SK-N-SH (cell line): ENCODE results near the gene CDK5RAP1.

Source experiments
- EP300 ChIP-seq, 2 experiments: IDR thresholded peaks; 2 replicates each; pipeline versions ENCODE4 v1.4.0 to v1.6.1; 2012; ENCODE audit warnings: borderline replicate concordance in 1 of 2, low read depth in 1 of 2, low read length in 1 of 2
- MEF2A ChIP-seq: IDR thresholded peaks from 2 replicates; pipeline ENCODE4 v1.4.0; 2012; ENCODE audit warnings: low read depth, borderline replicate concordance
- TAF1 ChIP-seq: IDR thresholded peaks from 2 replicates; pipeline ENCODE4 v1.6.1; 2012; ENCODE audit warnings: low read depth, mild to moderate bottlenecking, low read length, moderate library complexity, borderline replicate concordance
- TF ChIP-seq, protein P1 (sequence below): IDR thresholded peaks from 2 replicates; pipeline ENCODE4 v1.4.0; 2012; ENCODE audit warnings: low read depth

DNA sequence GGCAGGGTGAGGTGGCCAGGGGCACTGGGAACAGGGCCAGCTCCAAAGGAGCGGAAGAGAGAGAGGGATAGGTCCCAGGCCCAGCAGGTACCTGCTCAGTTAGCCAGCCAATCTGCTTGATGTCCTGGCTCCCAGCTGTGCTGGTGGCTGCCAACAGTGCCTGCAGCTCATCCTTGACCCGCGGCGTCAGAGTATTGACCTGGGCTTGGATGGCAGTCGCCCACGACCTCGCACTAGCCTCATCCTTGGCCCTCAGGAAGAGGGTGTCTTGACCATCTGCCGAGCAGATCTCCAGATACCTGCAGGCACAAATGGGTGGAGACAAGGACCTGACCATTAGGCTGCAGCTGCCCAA is 11.1 kb upstream of the CDK5RAP1 start:
- TF ChIP-seq MEF2A = no peak
- TF ChIP-seq, protein P1, sequence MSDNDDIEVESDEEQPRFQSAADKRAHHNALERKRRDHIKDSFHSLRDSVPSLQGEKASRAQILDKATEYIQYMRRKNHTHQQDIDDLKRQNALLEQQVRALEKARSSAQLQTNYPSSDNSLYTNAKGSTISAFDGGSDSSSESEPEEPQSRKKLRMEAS = no peak
- no peak for TF ChIP-seq EP300 (IDR thresholded peaks at IDR 0.05; ENCODE audit: borderline replicate concordance in 1 of 2, low read depth in 1 of 2, low read length in 1 of 2)
- no peak for TF ChIP-seq TAF1
